GM19468 (cell line): Measurements from ENCODE around the gene CLASP1.
"Not testable (repeated sequence)": the region's sequence is repeated elsewhere in the genome, so short reads cannot be mapped to it uniquely, and the experiment has no call there.

Experiments
- ATAC-seq: cut with Tn5 transposase; IDR thresholded peaks from one replicate; pipeline ENCODE4 v1.9.1; 2021; ENCODE audit warnings: mild to moderate bottlenecking, moderate library complexity, moderate number of reproducible peaks; ENCODE audit not compliant: unreplicated experiment; ENCODE audit errors: extremely low read depth

CLASP1 gene

GRCh38 chr2:121626777-121627524, 22.3 kb downstream of the CLASP1 start:
- no peak for ATAC-seq

DNA sequence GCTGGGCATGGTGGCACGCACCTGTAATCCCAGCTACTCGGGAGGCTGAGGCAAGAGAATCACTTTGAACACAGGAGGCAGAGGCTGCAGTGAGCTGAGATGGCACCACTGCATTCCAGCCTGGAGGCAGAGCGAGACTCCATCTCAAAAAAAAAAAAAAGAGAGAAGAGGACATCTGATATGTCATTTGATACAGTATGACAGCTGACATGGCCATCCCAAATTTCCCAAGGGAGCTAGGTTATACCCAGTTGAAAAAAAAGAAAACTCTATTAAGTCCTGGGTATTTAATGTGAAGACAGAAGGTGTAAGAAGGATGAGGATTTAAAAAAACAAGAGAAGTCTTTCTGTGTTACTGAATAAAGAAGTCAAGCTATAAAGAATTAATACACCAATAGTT, 23.3 kb downstream of the CLASP1 start:
- ATAC-seq: no peak

DNA sequence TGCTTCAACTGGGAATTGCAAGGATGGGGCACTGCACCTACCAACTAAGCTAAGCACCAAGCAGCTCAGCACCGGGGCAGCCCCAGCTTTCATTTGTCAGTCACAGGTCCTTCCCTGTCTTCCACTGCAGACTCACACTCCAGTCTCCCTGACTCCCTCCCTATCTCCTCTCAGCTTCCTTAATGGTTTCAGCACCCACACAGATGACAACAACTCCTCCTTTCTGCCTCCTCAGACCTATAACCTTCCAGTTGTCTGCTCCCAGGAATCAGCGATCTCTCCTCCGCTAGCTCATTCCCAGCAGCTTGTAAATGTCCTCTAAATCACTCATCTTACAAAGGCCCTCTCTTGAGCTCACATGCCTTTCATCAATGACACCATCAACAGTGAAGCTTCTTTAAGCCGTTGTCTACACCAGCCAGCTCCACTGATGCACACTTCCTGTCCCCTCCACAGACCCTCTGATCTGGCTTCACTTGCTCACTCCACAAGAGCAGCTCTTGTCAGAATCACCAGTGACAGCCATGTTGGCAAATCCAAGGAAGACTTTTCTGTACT, 32.1 kb downstream of the CLASP1 start:
- no peak for ATAC-seq

GRCh38 chr2:121613774-121614173, 35.5 kb downstream of the CLASP1 start:
- ATAC-seq: no peak

- ATAC-seq: no peak
These were observed 36.1 kb downstream of the CLASP1 start for GRCh38 chr2:121613152-121613551.

DNA sequence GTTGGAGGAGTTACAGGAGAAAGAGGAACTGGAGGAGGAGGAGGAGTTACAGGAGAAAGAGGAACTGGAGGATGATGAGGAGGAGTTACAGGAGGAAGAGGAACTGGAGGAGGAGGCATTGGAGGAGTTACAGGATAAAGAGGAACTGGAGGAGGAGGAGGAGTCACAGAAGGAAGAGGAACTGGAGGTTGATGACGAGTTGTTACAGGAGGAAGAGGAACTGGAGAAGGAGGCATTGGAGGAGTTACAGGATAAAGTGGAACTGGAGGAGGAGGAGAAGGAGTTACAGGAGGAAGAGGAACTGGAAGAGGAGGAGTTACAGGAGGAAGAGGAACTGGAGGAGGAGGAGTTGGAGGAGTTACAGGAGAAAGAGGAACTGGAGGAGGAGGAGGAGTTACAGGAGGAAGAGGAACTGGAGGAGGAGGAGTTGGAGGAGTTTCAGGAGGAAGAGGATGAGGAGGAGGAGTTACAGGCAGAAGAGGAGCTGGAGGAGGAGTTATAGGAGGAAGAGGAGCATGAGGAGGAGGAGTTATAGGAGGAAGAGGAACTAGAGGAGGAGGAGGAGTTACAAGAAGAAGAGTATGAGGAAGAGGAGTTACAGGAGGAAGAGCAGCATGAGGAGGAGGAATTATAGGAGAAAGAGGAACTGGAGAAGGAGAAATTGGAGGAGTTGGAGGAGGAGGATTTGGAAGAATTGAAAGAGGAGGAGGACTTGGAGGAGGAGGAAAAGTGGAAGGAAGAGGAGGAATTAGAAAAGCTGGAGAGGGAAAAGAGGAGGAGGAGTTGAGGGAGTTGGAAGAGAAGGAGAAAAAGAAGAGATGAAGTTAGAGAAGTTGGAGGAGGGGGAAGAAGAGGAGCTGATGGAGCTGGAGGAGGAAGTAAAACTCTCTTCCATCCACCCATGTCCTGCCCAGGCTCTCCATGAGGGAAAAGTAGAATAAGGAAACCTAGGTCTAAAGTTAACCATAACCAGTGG, 37.2 kb downstream of the CLASP1 start:
- no peak for ATAC-seq

GRCh38 chr2:121611048-121611649, 38.1 kb downstream of the CLASP1 start:
- not testable (repeated sequence) for ATAC-seq

DNA sequence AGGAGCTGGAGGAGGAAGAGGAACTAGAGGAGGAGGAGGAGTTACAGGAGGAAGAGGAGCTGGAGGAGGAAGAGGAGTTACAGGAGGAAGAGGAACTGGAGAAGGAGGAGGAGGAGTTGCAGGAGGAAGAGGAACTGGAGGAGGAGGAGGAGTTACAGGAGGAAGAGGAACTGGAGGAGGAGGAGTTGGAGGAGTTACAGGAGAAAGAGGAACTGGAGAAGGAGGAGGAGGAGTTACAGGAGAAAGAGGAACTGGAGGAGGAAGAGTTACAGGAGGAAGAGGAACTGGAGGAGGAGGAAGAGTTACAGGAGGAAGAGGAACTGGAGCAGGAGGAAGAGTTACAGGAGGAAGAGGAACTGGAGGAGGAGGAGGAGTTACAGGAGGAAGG, 38.8 kb downstream of the CLASP1 start:
- not testable (repeated sequence) for ATAC-seq

- ATAC-seq: no peak
These were observed 40.3 kb downstream of the CLASP1 start for GRCh38 chr2:121608967-121609366.

GRCh38 chr2:121608367-121608766, 40.9 kb downstream of the CLASP1 start:
- no peak for ATAC-seq

GRCh38 chr2:121605820-121606733, 43.2 kb downstream of the CLASP1 start:
- no peak for ATAC-seq

- no peak for ATAC-seq
These were observed 46.1 kb downstream of the CLASP1 start for GRCh38 chr2:121603185-121603584.

GRCh38 chr2:121599963-121600651, 49.2 kb downstream of the CLASP1 start:
- no peak for ATAC-seq

GRCh38 chr2:121598087-121598486, 51.2 kb downstream of the CLASP1 start:
- ATAC-seq: no peak

GRCh38 chr2:121596221-121597080, 52.8 kb downstream of the CLASP1 start:
- peak; percentile 13 for ATAC-seq

GRCh38 chr2:121595012-121595891, 54.0 kb downstream of the CLASP1 start:
- ATAC-seq: no peak

DNA sequence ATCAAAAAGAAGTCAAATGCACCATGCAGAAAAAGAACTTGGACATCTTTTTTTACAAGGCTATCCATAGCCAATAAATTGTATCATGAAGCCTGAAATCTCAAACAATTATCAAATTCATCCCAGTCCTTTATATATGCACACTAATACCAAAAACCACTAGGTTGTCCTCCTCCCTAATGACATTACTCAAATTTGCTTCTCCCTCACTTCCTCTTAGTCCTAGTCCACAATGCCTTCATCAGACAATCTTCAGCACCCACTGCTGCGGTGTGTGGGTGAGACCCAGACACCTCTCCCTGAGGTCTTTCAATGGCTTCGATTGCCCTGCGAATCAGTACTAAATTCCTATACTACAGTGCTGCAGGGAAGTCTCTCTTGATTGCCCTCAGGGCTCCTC, 58.1 kb downstream of the CLASP1 start:
- ATAC-seq: no peak
